ENCODE measurements around the gene TNPO3. TPM values are rescaled to one million over a fixed set of nuclear protein-coding genes. Genes with fewer than 3 reads are reported as not detected.
"Not testable (repeated sequence)": the region's sequence is repeated elsewhere in the genome, so short reads cannot be mapped to it uniquely, and the experiment has no call there.

The TNPO3 gene
- total RNA-seq, 1 experiment from 2014 or later, result 59.2 TPM

- ChIA-PET POLR2A (ENCODE audit: unreplicated experiment) (no interaction called here), CTCF (no interaction called here)
- Histone ChIP-seq H3F3A (ENCODE audit: insufficient read depth, low read depth) (peaks cover 13% of the 10 kb centered on the region), H2AFZ (no peak overlapping the region), H3K9me3 (ENCODE audit: insufficient read depth, low read depth) (no peaks in the 10 kb centered on the region), H4K20me1 (ENCODE audit: insufficient read depth) (peaks cover 25% of the 10 kb centered on the region), H3K9me2 (ENCODE audit: insufficient read depth) (no peaks in the 10 kb centered on the region), H3K4me1 (replicated peaks; ENCODE audit: insufficient read depth) (peaks cover 23% of the 10 kb centered on the region), H3K4me2 (peak overlapping the region; percentile 88), H3K27me3 (ENCODE audit: insufficient read depth, low read depth) (no peaks in the 10 kb centered on the region), H3K4me3 (no peak overlapping the region; the same call in 1 of the 2 replicates), H3K36me3 (ENCODE audit: low read depth) (peaks cover 6% of the 10 kb centered on the region; the same call in 1 of the 2 replicates), H3K27ac (no peak overlapping the region), H3K79me2 (ENCODE audit: low read depth) (peaks cover 68% of the 10 kb centered on the region)
- intact Hi-C loops (cut with micrococcal nuclease; ENCODE audit: unreplicated experiment), result no loop called here
- BruUV-seq (replicated peaks), result no TSS peak
- TF ChIP-seq EZH2 (IDR thresholded peaks at IDR 0.05; ENCODE audit: low read depth), result no peak
- TF ChIP-seq CTCF (conservative IDR thresholded peaks at IDR 0.05), result no peak
- DNase-seq, result no peak
These were observed 2.5 kb downstream of the TNPO3 start for GRCh38 chr7:129052441-129052840.

GRCh38 chr7:129051459-129051858 is 3.5 kb downstream of the TNPO3 start:
- H3K9me2 ChIP-seq (ENCODE audit: insufficient read depth); H3K27me3 ChIP-seq (ENCODE audit: insufficient read depth, low read depth); H3K36me3 ChIP-seq (ENCODE audit: low read depth); DNase-seq; intact Hi-C loops (cut with micrococcal nuclease; ENCODE audit: unreplicated experiment); CTCF ChIA-PET; H3K9me3 ChIP-seq (ENCODE audit: insufficient read depth, low read depth); H3K27ac ChIP-seq; H3K4me3 ChIP-seq; H2AFZ ChIP-seq; H3K4me2 ChIP-seq: not testable (repeated sequence)
- Histone ChIP-seq H4K20me1 (ENCODE audit: insufficient read depth) (peaks cover 31% of the 10 kb centered on the region), H3K79me2 (ENCODE audit: low read depth) (peaks cover 78% of the 10 kb centered on the region), H3K4me1 (replicated peaks; ENCODE audit: insufficient read depth) (peaks cover 23% of the 10 kb centered on the region), H3F3A (ENCODE audit: insufficient read depth, low read depth) (peaks cover 13% of the 10 kb centered on the region)
- BruUV-seq (replicated peaks), result TSS peak; percentile 1
- POLR2A ChIA-PET (ENCODE audit: unreplicated experiment), result interaction anchor here (0.6 kb wide), 1 partner anchor 144 kb away, joined by 3 read pairs; no protein-coding TSS in a partner anchor

DNA sequence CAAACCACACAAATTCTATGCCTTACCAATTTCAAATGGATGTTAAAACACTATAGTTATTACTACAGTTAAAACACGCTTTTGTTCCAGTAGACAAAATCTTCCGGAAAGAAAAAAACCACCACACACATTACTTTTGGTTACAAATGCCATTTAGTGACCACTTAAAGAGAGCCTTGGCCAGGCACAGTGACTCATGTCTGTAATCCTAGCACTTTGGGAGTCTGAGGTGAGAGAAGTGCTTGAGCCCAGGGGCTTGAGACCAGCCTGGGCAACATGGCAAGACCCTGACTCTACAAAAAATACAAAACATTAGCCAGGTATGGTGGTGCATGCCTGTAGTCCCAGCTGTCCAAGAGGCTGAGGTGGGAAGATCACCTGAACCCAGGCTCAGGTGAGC is 7.2 kb downstream of the TNPO3 start:
- DNase-seq, result no peak
- Histone ChIP-seq H3K4me1 (replicated peaks; ENCODE audit: insufficient read depth) (peaks cover 8% of the 10 kb centered on the region), H3K27ac (no peak overlapping the region), H4K20me1 (ENCODE audit: insufficient read depth) (peaks cover 63% of the 10 kb centered on the region), H3K27me3 (ENCODE audit: insufficient read depth, low read depth) (no peaks in the 10 kb centered on the region), H2AFZ (no peak overlapping the region), H3K4me2 (no peak overlapping the region), H3K9me2 (ENCODE audit: insufficient read depth) (no peaks in the 10 kb centered on the region), H3K4me3 (no peak overlapping the region), H3F3A (ENCODE audit: insufficient read depth, low read depth) (no peaks in the 10 kb centered on the region), H3K79me2 (ENCODE audit: low read depth) (peaks cover 98% of the 10 kb centered on the region), H3K36me3 (ENCODE audit: low read depth) (peaks cover 6% of the 10 kb centered on the region; the same call in 1 of the 2 replicates), H3K9me3 (ENCODE audit: insufficient read depth, low read depth) (no peaks in the 10 kb centered on the region)
- CTCF ChIA-PET, result no interaction called here
- no TSS peak for BruUV-seq (replicated peaks)
- POLR2A ChIA-PET (ENCODE audit: unreplicated experiment), result interaction anchor here (0.6 kb wide), 1 partner anchor 13 kb away, joined by 3 read pairs; no protein-coding TSS in a partner anchor
- TF ChIP-seq EZH2 (IDR thresholded peaks at IDR 0.05; ENCODE audit: low read depth) (no peak), CTCF (conservative IDR thresholded peaks at IDR 0.05) (no peak)
- intact Hi-C loops (cut with micrococcal nuclease; ENCODE audit: unreplicated experiment), result no loop called here

DNA sequence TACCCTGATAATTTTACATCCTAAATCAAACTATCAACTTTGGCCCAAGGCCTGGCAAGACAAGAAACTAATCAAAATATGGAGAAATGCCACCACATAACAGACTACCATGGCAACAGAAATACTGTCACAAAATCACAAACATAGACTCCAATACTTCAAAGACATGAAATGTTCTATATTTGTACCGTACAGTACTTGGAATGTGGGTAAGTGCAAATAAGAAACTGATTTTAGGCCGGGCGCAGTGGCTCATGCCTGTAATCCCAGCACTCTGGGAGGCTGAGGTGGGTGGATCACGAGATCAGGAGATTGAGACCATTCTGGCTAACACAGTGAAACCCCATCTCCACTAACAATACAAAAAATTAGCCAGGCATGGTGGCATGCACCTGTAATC is 9.2 kb downstream of the TNPO3 start:
- H3K79me2 ChIP-seq (ENCODE audit: low read depth), result peaks cover 98% of the 10 kb centered on the region
- H2AFZ ChIP-seq, result no peak overlapping the region
- no peaks in the 10 kb centered on the region; the same call in 1 of the 2 replicates for H3K36me3 ChIP-seq (ENCODE audit: low read depth)
- H4K20me1 ChIP-seq (ENCODE audit: insufficient read depth), result peaks cover 76% of the 10 kb centered on the region
- no peak for DNase-seq
- intact Hi-C loops (cut with micrococcal nuclease; ENCODE audit: unreplicated experiment), result no loop called here
- H3K4me1 ChIP-seq (replicated peaks; ENCODE audit: insufficient read depth), result no peaks in the 10 kb centered on the region
- H3K9me3 ChIP-seq (ENCODE audit: insufficient read depth, low read depth), result no peaks in the 10 kb centered on the region
- no peaks in the 10 kb centered on the region for H3F3A ChIP-seq (ENCODE audit: insufficient read depth, low read depth)
- no peak overlapping the region for H3K4me3 ChIP-seq
- no peaks in the 10 kb centered on the region for H3K9me2 ChIP-seq (ENCODE audit: insufficient read depth)
- POLR2A ChIA-PET (ENCODE audit: unreplicated experiment), result no interaction called here
- CTCF ChIA-PET, result no interaction called here
- H3K27me3 ChIP-seq (ENCODE audit: insufficient read depth, low read depth), result no peaks in the 10 kb centered on the region
- BruUV-seq (replicated peaks), result no TSS peak
- no peak overlapping the region for H3K4me2 ChIP-seq
- TF ChIP-seq EZH2 (IDR thresholded peaks at IDR 0.05; ENCODE audit: low read depth), result no peak
- TF ChIP-seq CTCF (conservative IDR thresholded peaks at IDR 0.05), result no peak
- no peak overlapping the region for H3K27ac ChIP-seq
